Neuronal stem cell (in vitro differentiated cells): ENCODE measurements around the gene ATOX1. TPM values are rescaled to one million over a fixed set of nuclear protein-coding genes. Genes with fewer than 3 reads are reported as not detected.
A peak's percentile ranks its signal among the peaks of the same experiment; 100 is the strongest.

Experiments used
- DNase-seq: peaks from one replicate; pipeline ENCODE4 v3.0.0-alpha.2; 2013; ENCODE audit warnings: low spot score
- H2AFZ ChIP-seq: one replicate; pipeline ENCODE4 v1.6.1; 2013; ENCODE audit warnings: mild to moderate bottlenecking, low read length, inconsistent platforms
- H2AK5ac ChIP-seq: 2 replicates; pipeline ENCODE4 v1.6.1; 2013; ENCODE audit warnings: low read depth, mild to moderate bottlenecking, inconsistent platforms, low read length, moderate library complexity, mixed read lengths
- H2BK120ac ChIP-seq: 2 replicates; pipeline ENCODE4 v1.6.1; 2013; ENCODE audit warnings: low read depth, mild to moderate bottlenecking, inconsistent platforms, low read length, moderate library complexity, mixed read lengths
- H2BK12ac ChIP-seq: one replicate; pipeline ENCODE4 v1.6.1; 2013; ENCODE audit warnings: low read length, inconsistent platforms
- H2BK15ac ChIP-seq: 2 replicates; pipeline ENCODE4 v1.6.1; 2013; ENCODE audit warnings: mild to moderate bottlenecking, low read length, inconsistent platforms, mixed read lengths
- H2BK5ac ChIP-seq: one replicate; pipeline ENCODE4 v1.6.1; 2013; ENCODE audit warnings: inconsistent platforms, mild to moderate bottlenecking, low read length, moderate library complexity
- H3K14ac ChIP-seq: one replicate; pipeline ENCODE4 v1.6.1; 2013; ENCODE audit warnings: low read length, inconsistent platforms
- H3K18ac ChIP-seq: 2 replicates; pipeline ENCODE4 v1.6.1; 2013; ENCODE audit warnings: low read length, inconsistent platforms
- H3K23ac ChIP-seq: 2 replicates; pipeline ENCODE4 v1.6.1; 2013; ENCODE audit warnings: low read depth, mild to moderate bottlenecking, mixed read lengths, low read length, inconsistent platforms; ENCODE audit not compliant: poor library complexity
- H3K27ac ChIP-seq: replicated peaks from 3 replicates; pipeline ENCODE4 v1.5.1; 2013; ENCODE audit warnings: low read length, inconsistent platforms
- H3K27me3 ChIP-seq, 3 experiments: 2 replicates each; pipeline ENCODE4 v1.6.1; 2013; ENCODE audit warnings: low read length in 3 of 3, mild to moderate bottlenecking in 2 of 3, inconsistent platforms in 1 of 3, low read depth in 1 of 3, mixed read lengths in 1 of 3, moderate library complexity in 1 of 3; ENCODE audit not compliant: control insufficient read depth in 3 of 3, insufficient read depth in 3 of 3
- H3K36me3 ChIP-seq, 2 donors: replicated peaks in 1 of 2; 2 replicates each; pipeline ENCODE4 v1.6.1; 2013; ENCODE audit warnings: low read length in 2 of 2; ENCODE audit not compliant: control insufficient read depth in 2 of 2, insufficient read depth in 2 of 2
- H3K4ac ChIP-seq: 2 replicates; pipeline ENCODE4 v1.6.1; 2013; ENCODE audit warnings: inconsistent platforms, mild to moderate bottlenecking, low read length, moderate library complexity
- H3K4me1 ChIP-seq, 2 donors: 1 replicate in 1 of 2; 2 replicates in 1 of 2; pipeline ENCODE4 v1.6.1; 2013; ENCODE audit warnings: low read length in 2 of 2, low read depth in 1 of 2; ENCODE audit not compliant: control insufficient read depth in 2 of 2, insufficient read depth in 1 of 2
- H3K4me2 ChIP-seq: one replicate; pipeline ENCODE4 v1.6.1; 2013; ENCODE audit warnings: mild to moderate bottlenecking, low read length, inconsistent platforms; ENCODE audit not compliant: insufficient read depth, poor library complexity, severe bottlenecking
- H3K4me3 ChIP-seq, 2 donors: 2 replicates each; pipeline ENCODE4 v1.5.1; 2013; ENCODE audit warnings: low read length in 2 of 2, mild to moderate bottlenecking in 2 of 2, inconsistent platforms in 1 of 2, moderate library complexity in 1 of 2
- H3K79me1 ChIP-seq: one replicate; pipeline ENCODE4 v1.6.1; 2013; ENCODE audit warnings: low read depth, mild to moderate bottlenecking, inconsistent platforms, low read length, moderate library complexity
- H3K9ac ChIP-seq: one replicate; pipeline ENCODE4 v1.6.1; 2013; ENCODE audit warnings: mild to moderate bottlenecking, low read depth, low read length, inconsistent platforms; ENCODE audit not compliant: poor library complexity
- H3K9me3 ChIP-seq, 2 donors: replicated peaks in 1 of 2; 2 replicates each; pipeline versions ENCODE3 to v1.6.1; 2013; ENCODE audit warnings: low read length in 2 of 2, mild to moderate bottlenecking in 2 of 2, inconsistent platforms in 1 of 2, low read depth in 1 of 2, mixed read lengths in 1 of 2, moderate library complexity in 1 of 2; ENCODE audit not compliant: control insufficient read depth in 2 of 2, insufficient read depth in 1 of 2
- H4K8ac ChIP-seq: one replicate; pipeline ENCODE4 v1.6.1; 2013; ENCODE audit warnings: low read depth, mild to moderate bottlenecking, inconsistent platforms, low read length, moderate library complexity
- H4K91ac ChIP-seq: one replicate; pipeline ENCODE4 v1.6.1; 2013; ENCODE audit warnings: low read length, low read depth, mild to moderate bottlenecking, inconsistent platforms; ENCODE audit not compliant: poor library complexity
- WGBS, 2 donors: extraction: QIAGEN DNeasy Blood & Tissue Kit; methylation state at CpG; one replicate each; pipeline ENCODE4 v1.1.7; 2013; ENCODE audit warnings: missing lambda C conversion rate in 2 of 2, mixed read lengths in 1 of 2; ENCODE audit not compliant: insufficient read length in 2 of 2, insufficient replicate concordance in 1 of 2; ENCODE audit errors: extremely low coverage in 2 of 2; 5-methylcytosine and 5-hydroxymethylcytosine counted together
- polyA plus RNA-seq, 2 experiments: library from polyadenylated mRNA; stranded (reverse); fragments of 200-250 nt; gene quantifications; one replicate each; pipeline ENCODE4 v1.2.3, GENCODE V29; 2013

The ATOX1 gene
- polyA plus RNA-seq (2013, experiment 1 of 2): 156 TPM
- polyA plus RNA-seq (2013, experiment 2 of 2): 162 TPM

GRCh38 chr5:151758430-151759241, at the start of gene ATOX1:
Gene ATOX1 (minus strand): TSS chr5:151758631. CDS start chr5:151758551, 80 bp downstream.
- Histone ChIP-seq H2BK15ac (peak within 1 kb of the TSS; percentile 97), H3K36me3 (no peaks in the 10 kb centered on the region), H3K9me3 (no peaks in the 10 kb centered on the region), H4K8ac (no peak within 1 kb of the TSS), H3K4ac (no peak within 1 kb of the TSS), H3K27me3 (no peaks in the 10 kb centered on the region), H2BK120ac (no peak within 1 kb of the TSS), H3K9ac (peak within 1 kb of the TSS; percentile 93), H2AK5ac (no peak within 1 kb of the TSS), H3K18ac (peak within 1 kb of the TSS; percentile 68), H3K4me1 (peaks cover 5 to 15% of the 10 kb centered on the region in 2 donors), H3K27ac (peak within 1 kb of the TSS; percentile 71), H2AFZ (peak within 1 kb of the TSS; percentile 95), H3K4me3 (peak within 1 kb of the TSS; percentile 91), H4K91ac (no peak within 1 kb of the TSS), H2BK12ac (no peak within 1 kb of the TSS), H3K4me2 (peak within 1 kb of the TSS; percentile 95), H3K14ac (no peak within 1 kb of the TSS), H3K79me1 (no peaks in the 10 kb centered on the region), H2BK5ac (no peak within 1 kb of the TSS), H3K23ac (peak within 1 kb of the TSS; percentile 28)
- DNase-seq: peak; percentile 91
- no CpG with 5 or more reads among the region's 61 CpGs for WGBS, 2 donors

- no peak overlapping the region for H2AFZ ChIP-seq
- no peak overlapping the region for H3K27ac ChIP-seq
- H3K27me3 ChIP-seq: no peaks in the 10 kb centered on the region
- peaks cover 19 to 98% of the 10 kb centered on the region in 2 donors for H3K36me3 ChIP-seq
- peaks cover 5% of the 10 kb centered on the region for H3K79me1 ChIP-seq
- H3K9me3 ChIP-seq: peaks cover 0 to 10% of the 10 kb centered on the region in 2 donors
- H3K9ac ChIP-seq: no peak overlapping the region
- WGBS, 2 donors: no CpG with 5 or more reads among the region's 3 CpGs
- no peak overlapping the region for H3K18ac ChIP-seq
- no peak overlapping the region for H4K8ac ChIP-seq
- no peak overlapping the region for H2AK5ac ChIP-seq
- no peak overlapping the region for H3K4me2 ChIP-seq
- H3K4ac ChIP-seq: no peak overlapping the region
- no peak overlapping the region for H3K14ac ChIP-seq
- DNase-seq: no peak
- H3K23ac ChIP-seq: no peak overlapping the region
- H3K4me1 ChIP-seq: no peaks in the 10 kb centered on the region
- H2BK12ac ChIP-seq: no peak overlapping the region
- no peak overlapping the region for H3K4me3 ChIP-seq
- H2BK5ac ChIP-seq: no peak overlapping the region
- H2BK15ac ChIP-seq: no peak overlapping the region
- H4K91ac ChIP-seq: no peak overlapping the region
- H2BK120ac ChIP-seq: no peak overlapping the region
Observed at GRCh38 chr5:151805414-151806223, 47.2 kb upstream of the ATOX1 start.

GRCh38 chr5:151800532-151800931, 42.1 kb upstream of the ATOX1 start:
- no peak overlapping the region for H3K23ac ChIP-seq
- H3K4me1 ChIP-seq: no peaks in the 10 kb centered on the region
- H3K4ac ChIP-seq: no peak overlapping the region
- H2AK5ac ChIP-seq: no peak overlapping the region
- H3K4me2 ChIP-seq: no peak overlapping the region
- H2BK5ac ChIP-seq: no peak overlapping the region
- no peak overlapping the region for H2BK15ac ChIP-seq
- no peaks in the 10 kb centered on the region for H3K9me3 ChIP-seq
- no peak for DNase-seq
- H3K36me3 ChIP-seq: peaks cover 30 to 98% of the 10 kb centered on the region in 2 donors
- H3K79me1 ChIP-seq: peaks cover 7% of the 10 kb centered on the region
- no peak overlapping the region for H3K27ac ChIP-seq
- no peak overlapping the region for H2BK120ac ChIP-seq
- no peak overlapping the region for H3K9ac ChIP-seq
- H2AFZ ChIP-seq: no peak overlapping the region
- no peak overlapping the region for H3K18ac ChIP-seq
- no peaks in the 10 kb centered on the region for H3K27me3 ChIP-seq
- no peak overlapping the region for H3K4me3 ChIP-seq
- no peak overlapping the region for H4K8ac ChIP-seq
- H2BK12ac ChIP-seq: no peak overlapping the region
- WGBS, 2 donors: no CpG with 5 or more reads among the region's 2 CpGs
- no peak overlapping the region for H4K91ac ChIP-seq
- no peak overlapping the region for H3K14ac ChIP-seq

GRCh38 chr5:151799407-151799806, 41.0 kb upstream of the ATOX1 start:
- Histone ChIP-seq H4K91ac (no peak overlapping the region), H2BK12ac (no peak overlapping the region), H3K79me1 (peaks cover 7% of the 10 kb centered on the region), H4K8ac (no peak overlapping the region), H3K4me3 (no peak overlapping the region), H3K4me2 (no peak overlapping the region), H3K9ac (no peak overlapping the region), H3K27ac (no peak overlapping the region), H3K23ac (no peak overlapping the region), H2BK5ac (no peak overlapping the region), H3K36me3 (peaks cover 33 to 98% of the 10 kb centered on the region in 2 donors), H2BK120ac (no peak overlapping the region), H2AK5ac (no peak overlapping the region), H3K4me1 (no peaks in the 10 kb centered on the region), H2BK15ac (no peak overlapping the region), H3K18ac (no peak overlapping the region), H3K9me3 (no peaks in the 10 kb centered on the region), H2AFZ (no peak overlapping the region), H3K14ac (no peak overlapping the region), H3K4ac (no peak overlapping the region), H3K27me3 (no peaks in the 10 kb centered on the region)
- DNase-seq: no peak
- no CpG with 5 or more reads among the region's 3 CpGs for WGBS, 2 donors
